Keratinocyte (primary cell): ENCODE results near the gene ASTN1. TPM values are rescaled to one million over a fixed set of nuclear protein-coding genes. Genes with fewer than 3 reads are reported as not detected.

ENCODE experiments used
- DNase-seq: peaks from one replicate; pipeline ENCODE4 v3.0.0-alpha.2; 2011; ENCODE audit warnings: low read depth, missing footprints, low spot score
- FAIRE-seq: peaks from 2 replicates; lab custom pipeline; 2011; peaks lifted over from hg19 to GRCh38; lab: Jason Lieb, UNC
- H2AFZ ChIP-seq: 2 replicates; pipeline ENCODE4 v1.6.0; 2012; ENCODE audit warnings: low read length, control low read depth, inconsistent platforms; ENCODE audit not compliant: control insufficient read depth
- H3K27ac ChIP-seq: 2 replicates; pipeline ENCODE4 v1.5.1; 2011; ENCODE audit warnings: low read length; ENCODE audit not compliant: control insufficient read depth, insufficient read depth
- H3K27me3 ChIP-seq: 3 replicates; pipeline ENCODE4 v1.6.0; 2011; ENCODE audit warnings: low read length; ENCODE audit not compliant: control insufficient read depth, insufficient read depth; ENCODE audit errors: extremely low read depth
- H3K36me3 ChIP-seq, 2 experiments: 2 replicates in 1 of 2; 3 replicates in 1 of 2; pipeline ENCODE4 v1.5.1; 2011; ENCODE audit warnings: low read length in 2 of 2, mild to moderate bottlenecking in 1 of 2; ENCODE audit not compliant: control insufficient read depth in 2 of 2, insufficient read depth in 2 of 2; ENCODE audit errors: extremely low read depth in 1 of 2
- H3K4me1 ChIP-seq: 3 replicates; pipeline ENCODE4 v1.5.1; 2011; ENCODE audit warnings: low read length; ENCODE audit not compliant: control insufficient read depth, insufficient read depth; ENCODE audit errors: extremely low read depth
- H3K4me2 ChIP-seq: 3 replicates; pipeline ENCODE4 v1.6.0; 2011; ENCODE audit warnings: low read depth, low read length; ENCODE audit not compliant: control insufficient read depth, insufficient read depth; ENCODE audit errors: extremely low read depth
- H3K4me3 ChIP-seq, 3 experiments: fragments of 200-600 bp in 1 of 3; sonication (generic) in 1 of 3; 2 replicates in 2 of 3; 3 replicates in 1 of 3; pipeline ENCODE4 v1.5.1; 2011 to 2016; ENCODE audit warnings: low read length in 3 of 3, mild to moderate bottlenecking in 3 of 3, control low read depth in 2 of 3, inconsistent platforms in 1 of 3, low read depth in 1 of 3, mixed read lengths in 1 of 3, mixed run types in 1 of 3, moderate library complexity in 1 of 3; ENCODE audit not compliant: control insufficient read depth in 2 of 3, insufficient read depth in 2 of 3; ENCODE audit errors: extremely low read depth in 1 of 3
- H3K79me2 ChIP-seq: 2 replicates; pipeline ENCODE4 v1.6.0; 2012; ENCODE audit warnings: low read length; ENCODE audit not compliant: control insufficient read depth, insufficient read depth
- H3K9ac ChIP-seq: 3 replicates; pipeline ENCODE4 v1.6.0; 2011; ENCODE audit warnings: low read length; ENCODE audit not compliant: control insufficient read depth, insufficient read depth; ENCODE audit errors: extremely low read depth
- H3K9me1 ChIP-seq: 3 replicates; pipeline ENCODE4 v1.6.0; 2011; ENCODE audit warnings: low read length; ENCODE audit not compliant: control insufficient read depth, insufficient read depth; ENCODE audit errors: extremely low read depth
- H3K9me3 ChIP-seq: 2 replicates; pipeline ENCODE4 v1.5.1; 2012; ENCODE audit warnings: low read depth, low read length; ENCODE audit not compliant: control insufficient read depth
- H4K20me1 ChIP-seq: 3 replicates; pipeline ENCODE4 v1.6.0; 2011; ENCODE audit warnings: low read length; ENCODE audit not compliant: control insufficient read depth, insufficient read depth; ENCODE audit errors: extremely low read depth
- EZH2 ChIP-seq: IDR thresholded peaks from one replicate; pipeline ENCODE4 v1.6.1; 2012; ENCODE audit warnings: inconsistent platforms, mild to moderate bottlenecking, low read length, moderate library complexity
- dilution Hi-C: fragments of 300-500 bp; cut with MboI; formaldehyde crosslinking; loops from one replicate; pipeline ENCODE4 v1.7.0; 2020; ENCODE audit warnings: low sequenced_read_pairs; ENCODE audit not compliant: extremely low pct_ligation_motif_present
- polyA plus RNA-seq, 5 experiments: library from polyadenylated mRNA; depleted of rRNA in 3 of 5; stranded (reverse) in 3 of 5; stranded (forward) in 1 of 5; unstranded in 1 of 5; fragments of >200 nt; gene quantifications; 1 replicate in 1 of 5; 2 replicates in 3 of 5; 3 replicates in 1 of 5; pipeline versions ENCODE4 v1.2.1 to v1.2.3, GENCODE V29; 2011 to 2012; ENCODE audit warnings: missing spikeins in 2 of 5, low read depth in 1 of 5, low replicate concordance in 1 of 5
- TF ChIP-seq, protein P1 (sequence below), 3 experiments: IDR thresholded peaks in 1 of 3; conservative IDR thresholded peaks in 1 of 3; optimal IDR thresholded peaks in 1 of 3; 2 replicates in 2 of 3; 3 replicates in 1 of 3; pipeline versions ENCODE3 to v1.5.1; 2011; ENCODE audit warnings: low read length in 3 of 3, mild to moderate bottlenecking in 3 of 3, moderate library complexity in 2 of 3, control low read depth in 1 of 3, inconsistent platforms in 1 of 3; ENCODE audit not compliant: insufficient read depth in 2 of 3; ENCODE audit errors: extremely low read depth in 1 of 3

ASTN1 gene
- polyA plus RNA-seq, 1 donor (not counting 4 experiments of a cell fraction or from before 2014, with no cell fraction given), result 0.08 TPM

GRCh38 chr1:176853503-176853902 lies 311.0 kb downstream of the ASTN1 start:
- no peak overlapping the region for H2AFZ ChIP-seq
- H4K20me1 ChIP-seq, result no peaks in the 10 kb centered on the region
- H3K9ac ChIP-seq, result no peak overlapping the region
- FAIRE-seq (no peak), DNase-seq (no peak)
- no peaks in the 10 kb centered on the region for H3K27me3 ChIP-seq
- H3K4me3 ChIP-seq, result no peak overlapping the region
- peaks cover 12% of the 10 kb centered on the region for H3K4me1 ChIP-seq
- no peaks in the 10 kb centered on the region for H3K9me1 ChIP-seq
- TF ChIP-seq EZH2, result no peak
- TF ChIP-seq, protein P1, sequence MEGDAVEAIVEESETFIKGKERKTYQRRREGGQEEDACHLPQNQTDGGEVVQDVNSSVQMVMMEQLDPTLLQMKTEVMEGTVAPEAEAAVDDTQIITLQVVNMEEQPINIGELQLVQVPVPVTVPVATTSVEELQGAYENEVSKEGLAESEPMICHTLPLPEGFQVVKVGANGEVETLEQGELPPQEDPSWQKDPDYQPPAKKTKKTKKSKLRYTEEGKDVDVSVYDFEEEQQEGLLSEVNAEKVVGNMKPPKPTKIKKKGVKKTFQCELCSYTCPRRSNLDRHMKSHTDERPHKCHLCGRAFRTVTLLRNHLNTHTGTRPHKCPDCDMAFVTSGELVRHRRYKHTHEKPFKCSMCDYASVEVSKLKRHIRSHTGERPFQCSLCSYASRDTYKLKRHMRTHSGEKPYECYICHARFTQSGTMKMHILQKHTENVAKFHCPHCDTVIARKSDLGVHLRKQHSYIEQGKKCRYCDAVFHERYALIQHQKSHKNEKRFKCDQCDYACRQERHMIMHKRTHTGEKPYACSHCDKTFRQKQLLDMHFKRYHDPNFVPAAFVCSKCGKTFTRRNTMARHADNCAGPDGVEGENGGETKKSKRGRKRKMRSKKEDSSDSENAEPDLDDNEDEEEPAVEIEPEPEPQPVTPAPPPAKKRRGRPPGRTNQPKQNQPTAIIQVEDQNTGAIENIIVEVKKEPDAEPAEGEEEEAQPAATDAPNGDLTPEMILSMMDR (optimal IDR thresholded peaks at IDR 0.05 in 1 of 3, IDR thresholded peaks at IDR 0.05 in 1 of 3, conservative IDR thresholded peaks at IDR 0.05 in 1 of 3; ENCODE audit: extremely low read depth in 1 of 3, insufficient read depth in 2 of 3, low read length in 3 of 3), result no peak
- dilution Hi-C loops, result no loop called here
- H3K4me2 ChIP-seq, result no peak overlapping the region
- no peak overlapping the region for H3K27ac ChIP-seq
- no peaks in the 10 kb centered on the region for H3K79me2 ChIP-seq
- H3K36me3 ChIP-seq, result no peaks in the 10 kb centered on the region
- H3K9me3 ChIP-seq, result no peaks in the 10 kb centered on the region

DNA sequence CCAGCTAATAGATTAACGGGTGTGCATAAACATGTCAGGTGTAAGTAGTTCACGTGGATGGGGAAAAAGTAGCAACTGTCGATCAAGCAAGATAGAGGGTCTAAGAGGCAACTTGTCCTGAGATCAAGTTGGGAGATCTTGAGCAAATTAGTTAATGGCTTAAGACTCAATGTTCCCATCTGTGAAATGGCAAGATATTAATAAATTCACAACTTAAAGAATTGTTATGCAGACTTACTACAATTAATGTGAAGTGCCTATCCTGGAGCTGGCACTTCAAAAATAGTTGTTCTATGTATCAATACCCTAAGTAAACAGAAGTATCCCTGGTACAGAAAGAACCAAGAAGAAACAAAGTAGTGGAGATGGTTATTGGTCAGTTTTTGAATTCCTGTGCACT lies 312.4 kb downstream of the ASTN1 start:
- TF ChIP-seq, protein P1 (optimal IDR thresholded peaks at IDR 0.05 in 1 of 3, IDR thresholded peaks at IDR 0.05 in 1 of 3, conservative IDR thresholded peaks at IDR 0.05 in 1 of 3; ENCODE audit: extremely low read depth in 1 of 3, insufficient read depth in 2 of 3, low read length in 3 of 3), result no peak
- TF ChIP-seq EZH2, result no peak
- no peak for FAIRE-seq
- H4K20me1 ChIP-seq, result no peaks in the 10 kb centered on the region
- no peak overlapping the region for H3K9ac ChIP-seq
- no peaks in the 10 kb centered on the region for H3K9me3 ChIP-seq
- H3K36me3 ChIP-seq, result no peaks in the 10 kb centered on the region
- H3K4me3 ChIP-seq, result no peak overlapping the region
- H3K4me2 ChIP-seq, result no peak overlapping the region
- dilution Hi-C loops, result no loop called here
- no peak overlapping the region for H3K27ac ChIP-seq
- H3K9me1 ChIP-seq, result no peaks in the 10 kb centered on the region
- H3K79me2 ChIP-seq, result no peaks in the 10 kb centered on the region
- no peak for DNase-seq
- no peak overlapping the region for H2AFZ ChIP-seq
- H3K4me1 ChIP-seq, result no peaks in the 10 kb centered on the region
- no peaks in the 10 kb centered on the region for H3K27me3 ChIP-seq
